H9 (cell line): ENCODE measurements around the gene PTPN22. TPM values are rescaled to one million over a fixed set of nuclear protein-coding genes. Genes with fewer than 3 reads are reported as not detected.

Experiments
- DNase-seq: peaks from one replicate; pipeline ENCODE4 v3.0.0-alpha.2; 2017
- H2AFZ ChIP-seq: one replicate; pipeline ENCODE4 v1.6.1; 2013; ENCODE audit warnings: mild to moderate bottlenecking, low read length, control low read depth, moderate library complexity
- H2AK5ac ChIP-seq: 2 replicates; pipeline ENCODE4 v1.6.1; 2013; ENCODE audit warnings: low read length, control low read depth, mixed read lengths; ENCODE audit not compliant: insufficient read length
- H2BK120ac ChIP-seq: one replicate; pipeline ENCODE4 v1.6.1; 2013; ENCODE audit warnings: low read depth, mild to moderate bottlenecking, low read length, control low read depth, inconsistent platforms; ENCODE audit not compliant: poor library complexity, severe bottlenecking
- H2BK12ac ChIP-seq: 2 replicates; pipeline ENCODE4 v1.6.1; 2013; ENCODE audit warnings: low read length, control low read depth, mixed read lengths, low read depth; ENCODE audit not compliant: insufficient read length
- H2BK15ac ChIP-seq: 2 replicates; pipeline ENCODE4 v1.6.1; 2013; ENCODE audit warnings: low read depth, low read length, control low read depth
- H2BK20ac ChIP-seq: one replicate; pipeline ENCODE4 v1.6.1; 2013; ENCODE audit warnings: low read depth, mild to moderate bottlenecking, low read length, control low read depth, inconsistent platforms; ENCODE audit not compliant: poor library complexity, severe bottlenecking
- H2BK5ac ChIP-seq: 2 replicates; pipeline ENCODE4 v1.6.1; 2013; ENCODE audit warnings: low read length, control low read depth, mixed read lengths; ENCODE audit not compliant: insufficient read length
- H3K14ac ChIP-seq: 2 replicates; pipeline ENCODE4 v1.6.1; 2013; ENCODE audit warnings: low read length, control low read depth; ENCODE audit not compliant: insufficient read depth
- H3K18ac ChIP-seq: 2 replicates; pipeline ENCODE4 v1.6.1; 2013; ENCODE audit warnings: low read depth, mild to moderate bottlenecking, mixed read lengths, low read length, control low read depth; ENCODE audit not compliant: insufficient read length
- H3K23ac ChIP-seq: 2 replicates; pipeline ENCODE4 v1.6.1; 2013; ENCODE audit warnings: low read length, control low read depth, mixed read lengths, low read depth; ENCODE audit not compliant: insufficient read length
- H3K23me2 ChIP-seq: 2 replicates; pipeline ENCODE4 v1.6.1; 2013; ENCODE audit warnings: low read depth, mild to moderate bottlenecking, mixed read lengths, low read length, control low read depth; ENCODE audit not compliant: insufficient read length, poor library complexity, severe bottlenecking
- H3K27ac ChIP-seq: 2 replicates; pipeline ENCODE4 v1.5.1; 2013; ENCODE audit warnings: low read length, control low read depth, mixed read lengths, low read depth; ENCODE audit not compliant: insufficient read length
- H3K27me3 ChIP-seq: 2 replicates; pipeline ENCODE4 v1.6.1; 2013; ENCODE audit warnings: low read length, control low read depth, inconsistent platforms; ENCODE audit not compliant: insufficient read depth
- H3K4ac ChIP-seq: 2 replicates; pipeline ENCODE4 v1.6.1; 2013; ENCODE audit warnings: low read depth, mild to moderate bottlenecking, control low read depth, inconsistent platforms, low read length, moderate library complexity
- H3K4me1 ChIP-seq: 2 replicates; pipeline ENCODE4 v1.6.1; 2013; ENCODE audit warnings: low read length, control low read depth, inconsistent platforms; ENCODE audit not compliant: insufficient read depth
- H3K4me2 ChIP-seq: 2 replicates; pipeline ENCODE4 v1.6.1; 2013; ENCODE audit warnings: low read length, control low read depth, mixed read lengths; ENCODE audit not compliant: insufficient read length, insufficient read depth
- H3K56ac ChIP-seq: 2 replicates; pipeline ENCODE4 v1.6.1; 2013; ENCODE audit warnings: low read depth, mild to moderate bottlenecking, mixed read lengths, low read length, control low read depth; ENCODE audit not compliant: insufficient read length
- H3K79me1 ChIP-seq: 2 replicates; pipeline ENCODE4 v1.6.1; 2013; ENCODE audit warnings: low read depth, mild to moderate bottlenecking, moderate library complexity, low read length, control low read depth, inconsistent platforms; ENCODE audit not compliant: insufficient read depth, poor library complexity, severe bottlenecking
- H3K79me2 ChIP-seq: 2 replicates; pipeline ENCODE4 v1.6.1; 2013; ENCODE audit warnings: low read length, control low read depth, inconsistent platforms; ENCODE audit not compliant: insufficient read depth
- H3K9ac ChIP-seq: 2 replicates; pipeline ENCODE4 v1.6.1; 2013; ENCODE audit warnings: low read length, control low read depth, mixed read lengths; ENCODE audit not compliant: insufficient read length; ENCODE audit errors: extremely low read depth
- H3K9me3 ChIP-seq: one replicate; pipeline ENCODE4 v1.6.1; 2013; ENCODE audit warnings: low read depth, low read length, inconsistent platforms; ENCODE audit not compliant: control insufficient read depth
- H3T11ph ChIP-seq: one replicate; pipeline ENCODE4 v1.6.1; 2013; ENCODE audit warnings: mild to moderate bottlenecking, low read length, control low read depth, inconsistent platforms
- H4K20me1 ChIP-seq: one replicate; pipeline ENCODE4 v1.6.1; 2013; ENCODE audit not compliant: control insufficient read depth, insufficient read length, insufficient read depth
- H4K5ac ChIP-seq: 2 replicates; pipeline ENCODE4 v1.6.1; 2013; ENCODE audit warnings: low read depth, mild to moderate bottlenecking, mixed read lengths, low read length, control low read depth; ENCODE audit not compliant: insufficient read length
- H4K8ac ChIP-seq: replicated peaks from 2 replicates; pipeline ENCODE4 v1.6.1; 2013; ENCODE audit warnings: low read length, control low read depth, mixed read lengths, low read depth; ENCODE audit not compliant: insufficient read length
- H4K91ac ChIP-seq: 2 replicates; pipeline ENCODE4 v1.6.1; 2013; ENCODE audit warnings: low read depth, mild to moderate bottlenecking, moderate library complexity, mixed read lengths, low read length, control low read depth; ENCODE audit not compliant: insufficient read length
- H3K27ac Mint-ChIP-seq, 3 experiments: 2 replicates in 2 of 3; 3 replicates in 1 of 3; pipeline ENCODE4 v1.8.0; 2020 to 2021; ENCODE audit warnings: mixed read lengths in 3 of 3, mild to moderate bottlenecking in 1 of 3, moderate library complexity in 1 of 3
- H3K27me3 Mint-ChIP-seq: 2 replicates; pipeline ENCODE4 v1.8.0; 2021; ENCODE audit warnings: low read depth, mild to moderate bottlenecking, moderate library complexity, mixed read lengths
- H3K36me3 Mint-ChIP-seq, 3 experiments: 2 replicates in 2 of 3; 3 replicates in 1 of 3; pipeline ENCODE4 v1.8.0; 2020 to 2021; ENCODE audit warnings: low read depth in 3 of 3, mixed read lengths in 3 of 3; ENCODE audit not compliant: insufficient read depth in 1 of 3
- H3K4me1 Mint-ChIP-seq, 2 experiments: 2 replicates each; pipeline ENCODE4 v1.8.0; 2020; ENCODE audit warnings: mixed read lengths in 2 of 2
- H3K4me3 Mint-ChIP-seq, 2 experiments: 2 replicates in 1 of 2; 3 replicates in 1 of 2; pipeline ENCODE4 v1.8.0; 2020 to 2021; ENCODE audit warnings: mild to moderate bottlenecking in 2 of 2, mixed read lengths in 2 of 2, moderate library complexity in 1 of 2
- H3K9me3 Mint-ChIP-seq, 2 experiments: 2 replicates in 1 of 2; 3 replicates in 1 of 2; pipeline ENCODE4 v1.8.0; 2020; ENCODE audit warnings: mild to moderate bottlenecking in 2 of 2, mixed read lengths in 2 of 2, moderate library complexity in 1 of 2
- CTCF ChIP-seq: fragments of 200-600 bp; sonication (generic); conservative IDR thresholded peaks from 3 replicates; pipeline ENCODE4 v1.8.0; 2021; ENCODE audit warnings: antibody characterized with exemption, mild to moderate bottlenecking
- WGBS: extraction: QIAGEN DNeasy Blood & Tissue Kit; methylation state at CpG from one replicate; pipeline ENCODE4 v1.1.7; 2013; ENCODE audit warnings: missing lambda C conversion rate, low lambda C conversion rate, mixed read lengths; ENCODE audit not compliant: insufficient read length; ENCODE audit errors: extremely low coverage; 5-methylcytosine and 5-hydroxymethylcytosine counted together
- total RNA-seq: library from RNA; stranded (reverse); gene quantifications from 2 replicates; pipeline ENCODE4 v1.2.1, GENCODE V29; 2021

PTPN22 gene
- total RNA-seq, 1 experiment from 2014 or later: not detected

GRCh38 chr1:113901191-113901590 lies 29.7 kb upstream of the PTPN22 start:
- no peaks in the 10 kb centered on the region for H3K4me1 ChIP-seq
- no peak overlapping the region for H2BK12ac ChIP-seq
- DNase-seq: no peak
- Mint-ChIP-seq H3K36me3 (peaks cover 2 to 27% (median 17%) of the 10 kb centered on the region in 3 experiments; a peak in 4 of 7 replicates), H3K27me3 (no peaks in the 10 kb centered on the region), H3K9me3 (no peaks in the 10 kb centered on the region), H3K27ac (no peak overlapping the region), H3K4me1 (peaks cover 10 to 11% of the 10 kb centered on the region in 2 experiments), H3K4me3 (no peak overlapping the region)
- H3K23ac ChIP-seq: no peak overlapping the region
- no peak overlapping the region for H3K9ac ChIP-seq
- H2AFZ ChIP-seq: no peak overlapping the region
- no peak overlapping the region for H3K56ac ChIP-seq
- H3K27me3 ChIP-seq: no peaks in the 10 kb centered on the region
- no peak overlapping the region for H4K91ac ChIP-seq
- H2BK120ac ChIP-seq: no peak overlapping the region
- H2BK15ac ChIP-seq: no peak overlapping the region
- H3K18ac ChIP-seq: no peak overlapping the region
- H2BK20ac ChIP-seq: no peak overlapping the region
- H4K5ac ChIP-seq: no peak overlapping the region
- H3K9me3 ChIP-seq: no peaks in the 10 kb centered on the region
- no CpG with 5 or more reads among the region's 3 CpGs for WGBS
- H3T11ph ChIP-seq: no peak overlapping the region
- no peak overlapping the region for H4K8ac ChIP-seq
- H3K23me2 ChIP-seq: peaks cover 11% of the 10 kb centered on the region
- no peak for TF ChIP-seq CTCF
- H3K4ac ChIP-seq: no peak overlapping the region
- H3K4me2 ChIP-seq: no peak overlapping the region
- H3K27ac ChIP-seq: no peak overlapping the region
- H4K20me1 ChIP-seq: no peaks in the 10 kb centered on the region
- H3K14ac ChIP-seq: no peak overlapping the region
- H3K79me1 ChIP-seq: no peaks in the 10 kb centered on the region
- no peak overlapping the region for H2BK5ac ChIP-seq
- H3K79me2 ChIP-seq: no peaks in the 10 kb centered on the region
- no peak overlapping the region for H2AK5ac ChIP-seq
